Endodermal cell (in vitro differentiated cells): Measurements from ENCODE around the gene HELZ2. TPM values are rescaled to one million over a fixed set of nuclear protein-coding genes. Genes with fewer than 3 reads are reported as not detected.

ENCODE experiments used
- DNase-seq: peaks from one replicate; pipeline ENCODE4 v3.0.0-alpha.2; 2017
- H3K27ac ChIP-seq: 2 replicates; pipeline ENCODE4 v1.5.1; 2013; ENCODE audit warnings: mild to moderate bottlenecking, low read depth, low read length, moderate library complexity
- H3K27me3 ChIP-seq: 2 replicates; pipeline ENCODE4 v1.6.1; 2013; ENCODE audit warnings: mild to moderate bottlenecking, low read length, moderate library complexity; ENCODE audit not compliant: insufficient read depth, control insufficient read depth, poor library complexity, severe bottlenecking
- H3K36me3 ChIP-seq: 2 replicates; pipeline ENCODE4 v1.7.0; 2013; ENCODE audit warnings: mild to moderate bottlenecking, low read length, moderate library complexity; ENCODE audit not compliant: control insufficient read depth, insufficient read depth
- H3K4me1 ChIP-seq: one replicate; pipeline ENCODE4 v1.7.0; 2013; ENCODE audit warnings: low read length; ENCODE audit not compliant: control insufficient read depth, insufficient read depth
- H3K4me3 ChIP-seq: 2 replicates; pipeline ENCODE4 v1.5.1; 2013; ENCODE audit warnings: mild to moderate bottlenecking, low read length, moderate library complexity
- H3K9ac ChIP-seq: 2 replicates; pipeline ENCODE4 v1.6.1; 2013; ENCODE audit warnings: mild to moderate bottlenecking, low read length, moderate library complexity; ENCODE audit not compliant: poor library complexity, severe bottlenecking; ENCODE audit errors: extremely low read depth
- H3K9me3 ChIP-seq: 2 replicates; pipeline ENCODE4 v1.6.1; 2013; ENCODE audit warnings: mild to moderate bottlenecking, low read length, moderate library complexity; ENCODE audit not compliant: control insufficient read depth
- H3K27ac Mint-ChIP-seq: 2 replicates; pipeline ENCODE4 v1.8.0; 2020; ENCODE audit warnings: mixed read lengths
- H3K27me3 Mint-ChIP-seq: 2 replicates; pipeline ENCODE4 v1.8.0; 2021; ENCODE audit warnings: mild to moderate bottlenecking, mixed read lengths; ENCODE audit not compliant: insufficient read depth
- H3K36me3 Mint-ChIP-seq: 2 replicates; pipeline ENCODE4 v1.8.0; 2020; ENCODE audit warnings: low read depth, mixed read lengths
- H3K4me1 Mint-ChIP-seq: 2 replicates; pipeline ENCODE4 v1.8.0; 2020; ENCODE audit warnings: mixed read lengths
- H3K4me3 Mint-ChIP-seq: 2 replicates; pipeline ENCODE4 v1.8.0; 2020; ENCODE audit warnings: mild to moderate bottlenecking, moderate library complexity, mixed read lengths
- H3K9me3 Mint-ChIP-seq: 2 replicates; pipeline ENCODE4 v1.8.0; 2020; ENCODE audit warnings: mild to moderate bottlenecking, mixed read lengths
- WGBS, 2 experiments: methylation state at CpG; one replicate each; pipeline versions ENCODE4 v1.1.5 to v1.1.7; 2013; ENCODE audit warnings: missing lambda C conversion rate in 2 of 2, mixed read lengths in 1 of 2; ENCODE audit not compliant: insufficient coverage in 1 of 2, insufficient read length in 1 of 2; 5-methylcytosine and 5-hydroxymethylcytosine counted together
- total RNA-seq, 2 donors: library from RNA; stranded (reverse); fragmentation: NEBNext Ultra II Directional in 1 of 2; extraction: Animal tissue kit (Norgen Biotek cat#: 25700) in 1 of 2; gene quantifications; 2 replicates in 1 of 2; 3 replicates in 1 of 2; pipeline ENCODE4 v1.2.1, GENCODE V29; 2021
- TF ChIP-seq, protein P1 (sequence below): fragments of 200-600 bp; sonication (generic); conservative IDR thresholded peaks from 2 replicates; pipeline ENCODE4 v1.5.0; 2021; ENCODE audit warnings: antibody characterized with exemption, mild to moderate bottlenecking

Gene HELZ2
- total RNA-seq, 2 donors from 2014 or later, result 34.5 to 37.0 TPM

GRCh38 chr20:63568986-63569949, 4.8 kb downstream of the HELZ2 start:
- Mint-ChIP-seq H3K4me3 (no peak overlapping the region), H3K36me3 (no peaks in the 10 kb centered on the region), H3K4me1 (no peaks in the 10 kb centered on the region), H3K27me3 (no peaks in the 10 kb centered on the region), H3K9me3 (no peaks in the 10 kb centered on the region), H3K27ac (no peak overlapping the region)
- no peaks in the 10 kb centered on the region for H3K9me3 ChIP-seq
- WGBS, 2 experiments, result 94 to 96% methylated on average over 28 to 46 of the region's 46 CpGs
- H3K4me1 ChIP-seq, result no peaks in the 10 kb centered on the region
- H3K9ac ChIP-seq, result no peak overlapping the region
- no peak for DNase-seq
- TF ChIP-seq, protein P1, sequence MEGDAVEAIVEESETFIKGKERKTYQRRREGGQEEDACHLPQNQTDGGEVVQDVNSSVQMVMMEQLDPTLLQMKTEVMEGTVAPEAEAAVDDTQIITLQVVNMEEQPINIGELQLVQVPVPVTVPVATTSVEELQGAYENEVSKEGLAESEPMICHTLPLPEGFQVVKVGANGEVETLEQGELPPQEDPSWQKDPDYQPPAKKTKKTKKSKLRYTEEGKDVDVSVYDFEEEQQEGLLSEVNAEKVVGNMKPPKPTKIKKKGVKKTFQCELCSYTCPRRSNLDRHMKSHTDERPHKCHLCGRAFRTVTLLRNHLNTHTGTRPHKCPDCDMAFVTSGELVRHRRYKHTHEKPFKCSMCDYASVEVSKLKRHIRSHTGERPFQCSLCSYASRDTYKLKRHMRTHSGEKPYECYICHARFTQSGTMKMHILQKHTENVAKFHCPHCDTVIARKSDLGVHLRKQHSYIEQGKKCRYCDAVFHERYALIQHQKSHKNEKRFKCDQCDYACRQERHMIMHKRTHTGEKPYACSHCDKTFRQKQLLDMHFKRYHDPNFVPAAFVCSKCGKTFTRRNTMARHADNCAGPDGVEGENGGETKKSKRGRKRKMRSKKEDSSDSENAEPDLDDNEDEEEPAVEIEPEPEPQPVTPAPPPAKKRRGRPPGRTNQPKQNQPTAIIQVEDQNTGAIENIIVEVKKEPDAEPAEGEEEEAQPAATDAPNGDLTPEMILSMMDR, result no peak
- no peaks in the 10 kb centered on the region for H3K27me3 ChIP-seq
- H3K36me3 ChIP-seq, result no peaks in the 10 kb centered on the region
- no peak overlapping the region for H3K4me3 ChIP-seq
- no peak overlapping the region for H3K27ac ChIP-seq

DNA sequence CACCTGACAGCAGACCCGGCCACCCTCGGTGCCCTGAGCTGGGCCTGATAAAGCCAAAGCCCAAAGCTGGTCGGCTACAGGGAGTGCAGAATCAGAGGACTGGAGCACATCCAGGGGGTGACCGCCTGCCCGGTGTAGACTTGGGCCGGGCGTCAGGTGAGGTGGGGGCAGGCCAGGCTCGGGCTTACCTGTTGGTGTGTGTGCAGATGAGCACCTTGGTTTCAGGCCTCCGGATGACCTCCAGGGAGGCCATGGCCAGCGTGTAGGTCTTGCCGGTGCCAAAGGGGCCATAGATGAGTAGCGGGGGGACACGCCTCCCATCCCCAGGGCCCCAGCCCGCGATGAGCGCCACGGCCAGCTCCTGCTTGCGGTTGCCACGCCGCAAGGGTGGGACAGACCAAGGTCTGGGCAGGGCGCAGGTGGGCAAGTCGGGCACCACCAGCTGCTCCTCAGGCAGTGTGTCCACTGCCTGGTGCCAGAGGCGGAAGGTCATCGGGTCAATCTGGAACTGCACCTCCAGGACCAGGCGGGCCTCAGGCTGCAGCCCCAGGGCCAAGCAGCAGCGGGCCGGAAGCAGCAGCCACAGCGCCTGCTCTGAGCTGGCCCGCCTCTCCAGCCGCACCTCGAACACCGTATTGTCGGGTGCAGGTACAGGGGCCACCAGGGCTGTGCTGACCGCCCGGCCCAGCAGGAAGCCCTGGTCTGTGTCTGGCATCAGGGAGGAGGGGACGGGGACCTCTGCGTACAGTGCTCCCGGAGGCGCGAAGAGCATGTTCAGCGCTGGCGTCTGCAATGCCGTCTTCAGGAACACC, 5.7 kb downstream of the HELZ2 start:
- WGBS, 2 experiments, result 92 to 95% methylated on average over 25 to 43 of the region's 43 CpGs
- no peak overlapping the region for H3K4me3 Mint-ChIP-seq
- Histone ChIP-seq H3K4me1 (no peaks in the 10 kb centered on the region), H3K27me3 (no peaks in the 10 kb centered on the region), H3K4me3 (no peak overlapping the region), H3K36me3 (no peaks in the 10 kb centered on the region), H3K9me3 (no peaks in the 10 kb centered on the region), H3K9ac (no peak overlapping the region), H3K27ac (no peak overlapping the region)
- TF ChIP-seq, protein P1, result no peak
- no peaks in the 10 kb centered on the region for H3K36me3 Mint-ChIP-seq
- no peak for DNase-seq
- H3K27ac Mint-ChIP-seq, result no peak overlapping the region
- H3K27me3 Mint-ChIP-seq, result no peaks in the 10 kb centered on the region
- H3K9me3 Mint-ChIP-seq, result no peaks in the 10 kb centered on the region
- H3K4me1 Mint-ChIP-seq, result no peaks in the 10 kb centered on the region

DNA sequence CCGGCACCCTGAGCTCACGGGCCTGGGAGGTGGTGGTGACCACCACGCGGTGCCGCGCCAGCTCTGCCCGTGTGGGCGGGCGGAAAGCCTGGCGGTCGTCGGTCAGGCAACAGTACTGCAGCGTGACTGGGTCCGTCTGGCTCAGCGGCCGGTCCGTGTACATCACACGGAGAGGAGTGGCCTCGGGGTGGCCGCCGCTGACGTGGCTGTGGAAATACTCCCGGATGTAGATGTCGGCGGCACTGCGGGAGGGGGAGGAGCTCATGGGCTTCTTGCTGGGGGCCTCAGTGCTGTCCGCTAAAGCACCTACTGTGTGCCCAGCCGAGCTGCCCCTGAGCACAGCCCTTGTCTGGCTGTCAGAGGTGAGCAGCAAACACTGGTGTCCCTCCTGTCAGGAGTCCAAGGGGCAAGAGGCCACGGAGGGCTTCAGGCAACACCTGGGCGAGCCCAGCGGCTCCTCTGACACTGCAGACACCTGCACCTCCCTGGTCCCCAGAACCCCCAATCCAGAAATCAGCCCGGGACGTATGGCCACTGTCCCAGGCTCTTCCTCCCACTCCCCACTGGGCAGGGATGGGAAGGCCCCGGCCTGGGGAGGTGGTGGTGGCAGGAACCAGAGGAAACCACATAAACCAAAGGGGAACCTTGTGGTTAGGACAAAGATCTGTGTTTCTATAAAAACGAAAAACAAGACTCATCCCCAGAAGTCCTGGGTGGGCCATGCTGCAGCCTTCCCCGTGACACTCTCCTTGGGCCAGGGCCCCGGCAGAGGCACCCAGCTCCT, 6.5 kb downstream of the HELZ2 start:
- Mint-ChIP-seq H3K27me3 (no peaks in the 10 kb centered on the region), H3K36me3 (no peaks in the 10 kb centered on the region)

More for the DNA sequence above, 6.5 kb downstream of the HELZ2 start:
- Histone ChIP-seq H3K9me3 (no peaks in the 10 kb centered on the region), H3K9ac (no peak overlapping the region), H3K36me3 (no peaks in the 10 kb centered on the region), H3K27me3 (no peaks in the 10 kb centered on the region), H3K27ac (no peak overlapping the region), H3K4me1 (no peaks in the 10 kb centered on the region), H3K4me3 (no peak overlapping the region)
- WGBS, 2 experiments, result 95 to 96% methylated on average over 33 to 37 of the region's 37 CpGs
- Mint-ChIP-seq H3K9me3 (no peaks in the 10 kb centered on the region), H3K27ac (no peak overlapping the region), H3K4me1 (no peaks in the 10 kb centered on the region), H3K4me3 (no peak overlapping the region)
- TF ChIP-seq, protein P1, result no peak
- DNase-seq, result no peak
